PC-3 (cell line): ENCODE results near the gene PDE2A.

Experiments
- CTCF ChIP-seq: fragments of 300-600 bp; sonication (generic); conservative IDR thresholded peaks from 2 replicates; pipeline ENCODE4 v1.5.1; 2017; ENCODE audit warnings: antibody characterized with exemption, low read depth, mild to moderate bottlenecking, low read length
- EZH2 ChIP-seq: fragments of 300-600 bp; sonication (generic); IDR thresholded peaks from one replicate; pipeline ENCODE4 v1.6.1; 2017; ENCODE audit warnings: antibody characterized with exemption, mild to moderate bottlenecking, low read length; ENCODE audit not compliant: unreplicated experiment
- EZH2phosphoT487 ChIP-seq: fragments of 300-600 bp; sonication (generic); IDR thresholded peaks from 2 replicates; pipeline ENCODE4 v1.6.1; 2018; ENCODE audit warnings: mild to moderate bottlenecking, antibody characterized with exemption, low read length, borderline replicate concordance

GRCh38 chr11:72607496-72607895 is 66.7 kb downstream of the PDE2A start:
- TF ChIP-seq EZH2phosphoT487: no peak
- no peak for TF ChIP-seq CTCF
- no peak for TF ChIP-seq EZH2
